ENCODE data around the gene ZNF136. TPM values are rescaled to one million over a fixed set of nuclear protein-coding genes. Genes with fewer than 3 reads are reported as not detected.
A peak's percentile ranks its signal among the peaks of the same experiment; 100 is the strongest.

ZNF136 gene
- total and polyA plus RNA-seq, 2 of the 13 experiments (the other 11 are each of a cell fraction or from before 2014, with no cell fraction given) = 2.5 to 10.2 TPM

GRCh38 chr19:12162882-12163806, at the start of gene ZNF136 (continued):
- TF ChIP-seq ARID3A (IDR thresholded peaks at IDR 0.05; ENCODE audit: low read depth, low read length) (no peak), RFX3 (CRISPR knock-in tag; IDR thresholded peaks at IDR 0.05) (no peak), ZNF441 (CRISPR knock-in tag; IDR thresholded peaks at IDR 0.05; ENCODE audit: borderline replicate concordance) (no peak), SYNCRIP (IDR thresholded peaks at IDR 0.05; ENCODE audit: insufficient read depth, low read depth, low read length) (no peak), ZNF256 (CRISPR knock-in tag; conservative IDR thresholded peaks at IDR 0.05) (no peak), SRF (IDR thresholded peaks at IDR 0.05; ENCODE audit: low read depth, low read length) (no peak), ZIK1 (CRISPR knock-in tag; IDR thresholded peaks at IDR 0.05; ENCODE audit: borderline replicate concordance, low read depth) (0 out of 2 replicates have a peak, but pooled peaks have one; percentile 55), ZNF777 (CRISPR knock-in tag; IDR thresholded peaks at IDR 0.05) (no peak)

GRCh38 chr19:12113121-12113520, 49.8 kb upstream of the ZNF136 start:
- no peak for TF ChIP-seq ZNF281 (CRISPR knock-in tag; IDR thresholded peaks at IDR 0.05; ENCODE audit: borderline replicate concordance)
- peak; percentile 55 for TF ChIP-seq TEAD3 (CRISPR knock-in tag; optimal IDR thresholded peaks at IDR 0.05; ENCODE audit: borderline replicate concordance)
- TF ChIP-seq PRMT3 (CRISPR knock-in tag; IDR thresholded peaks at IDR 0.05; ENCODE audit: borderline replicate concordance, low read depth) = no peak
- ChIA-PET POLR2A (interaction anchor here (1.0 to 1.4 kb wide), 2 partner anchors 10 to 27 kb away, joined by 3 to 4 read pairs; partner anchors contain the start of gene ZNF20), CTCF (ENCODE audit: low intra/inter-chr PET ratio, low total read pairs) (interaction anchor here (1.2 kb wide), 1 partner anchor 53 kb away, joined by 3 read pairs; no protein-coding TSS in a partner anchor)
- Histone ChIP-seq H3K4me1 (ENCODE audit: insufficient read depth, low read length) (peaks cover 46% of the 10 kb centered on the region), H3K4me2 (ENCODE audit: low read depth, low read length) (peak overlapping the region; percentile 52), H3K36me3 (replicated peaks in 1 of 2; ENCODE audit: control insufficient read depth in 1 of 2, insufficient read depth in 2 of 2, low read length in 2 of 2) (peaks cover 0 to 4% of the 10 kb centered on the region in 2 experiments; a peak in 2 of 5 replicates), H3K9ac (ENCODE audit: insufficient read depth, low read depth, low read length) (0 out of 2 replicates have a peak overlapping the region, but pooled peaks have one; percentile 35), H3K27me3 (ENCODE audit: control insufficient read depth in 1 of 2, insufficient read depth in 2 of 2, low read length in 2 of 2) (no peaks in the 10 kb centered on the region), H3K27ac (ENCODE audit: extremely low read length, insufficient read depth, low read length) (peak overlapping the region; percentile 41), H3K4me3 (replicated peaks in 1 of 3; ENCODE audit: insufficient read depth in 1 of 3, low read depth in 2 of 3, low read length in 3 of 3) (no peak overlapping the region; a peak in 1 of 6 replicates), H4K20me1 (ENCODE audit: insufficient read depth, low read length) (no peaks in the 10 kb centered on the region), H3K79me2 (ENCODE audit: insufficient read depth, low read length) (no peaks in the 10 kb centered on the region), H2AFZ (ENCODE audit: low read length) (no peak overlapping the region), H3K9me3 (ENCODE audit: low read length) (no peaks in the 10 kb centered on the region)
- DNase-seq (ENCODE audit: low spot score) (peak; percentile 51), ATAC-seq (no peak), FAIRE-seq (no peak)
- WGBS (ENCODE audit: low lambda C conversion rate) = 59% methylated on average over 5 of the region's 5 CpGs
- intact Hi-C loops (cut with micrococcal nuclease; ENCODE audit: unreplicated experiment) = no loop called here
- in situ Hi-C loops (cut with HindIII; ENCODE audit: extremely low pct_ligation_motif_present, low pct_unique_long_range_greater_than_20kb) = no loop called here
- BruUV-seq (replicated peaks) = no TSS peak

Measured in HepG2 (cell line).